ENCODE results near the gene MBD6.

The MBD6 gene

DNA sequence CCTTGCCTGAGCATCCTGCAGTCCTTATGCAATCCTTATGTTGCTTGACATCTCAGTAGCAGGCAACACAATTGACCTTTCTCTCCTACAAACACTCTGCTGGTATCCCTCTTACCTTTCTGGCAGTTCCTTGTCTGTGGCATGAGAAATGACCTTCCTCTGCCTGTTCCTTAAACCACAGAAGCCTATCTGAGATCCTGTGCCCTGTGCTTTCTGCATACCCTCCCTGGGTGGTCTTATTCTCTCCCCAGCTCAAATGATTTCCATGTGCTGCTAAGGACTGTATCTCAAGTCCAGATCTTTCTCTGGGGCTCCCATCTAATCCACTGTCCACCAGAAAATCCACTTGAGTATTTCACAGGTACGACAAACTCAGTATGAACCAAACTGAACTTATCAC, 41.0 kb upstream of the MBD6 start:
- DNase-seq (ENCODE audit: low spot score) = no peak
- TF ChIP-seq, protein P1, sequence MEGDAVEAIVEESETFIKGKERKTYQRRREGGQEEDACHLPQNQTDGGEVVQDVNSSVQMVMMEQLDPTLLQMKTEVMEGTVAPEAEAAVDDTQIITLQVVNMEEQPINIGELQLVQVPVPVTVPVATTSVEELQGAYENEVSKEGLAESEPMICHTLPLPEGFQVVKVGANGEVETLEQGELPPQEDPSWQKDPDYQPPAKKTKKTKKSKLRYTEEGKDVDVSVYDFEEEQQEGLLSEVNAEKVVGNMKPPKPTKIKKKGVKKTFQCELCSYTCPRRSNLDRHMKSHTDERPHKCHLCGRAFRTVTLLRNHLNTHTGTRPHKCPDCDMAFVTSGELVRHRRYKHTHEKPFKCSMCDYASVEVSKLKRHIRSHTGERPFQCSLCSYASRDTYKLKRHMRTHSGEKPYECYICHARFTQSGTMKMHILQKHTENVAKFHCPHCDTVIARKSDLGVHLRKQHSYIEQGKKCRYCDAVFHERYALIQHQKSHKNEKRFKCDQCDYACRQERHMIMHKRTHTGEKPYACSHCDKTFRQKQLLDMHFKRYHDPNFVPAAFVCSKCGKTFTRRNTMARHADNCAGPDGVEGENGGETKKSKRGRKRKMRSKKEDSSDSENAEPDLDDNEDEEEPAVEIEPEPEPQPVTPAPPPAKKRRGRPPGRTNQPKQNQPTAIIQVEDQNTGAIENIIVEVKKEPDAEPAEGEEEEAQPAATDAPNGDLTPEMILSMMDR (conservative IDR thresholded peaks at IDR 0.05; ENCODE audit: low read depth) = no peak
- ChIA-PET CTCF (interaction anchor here (0.6 kb wide), 1 partner anchor 151 kb away, joined by 3 read pairs; the partner anchor contains the start of gene B4GALNT1), POLR2A (ENCODE audit: low non-redundant PET) (no interaction called here)
- H3K27ac ChIP-seq = no peak overlapping the region

DNA sequence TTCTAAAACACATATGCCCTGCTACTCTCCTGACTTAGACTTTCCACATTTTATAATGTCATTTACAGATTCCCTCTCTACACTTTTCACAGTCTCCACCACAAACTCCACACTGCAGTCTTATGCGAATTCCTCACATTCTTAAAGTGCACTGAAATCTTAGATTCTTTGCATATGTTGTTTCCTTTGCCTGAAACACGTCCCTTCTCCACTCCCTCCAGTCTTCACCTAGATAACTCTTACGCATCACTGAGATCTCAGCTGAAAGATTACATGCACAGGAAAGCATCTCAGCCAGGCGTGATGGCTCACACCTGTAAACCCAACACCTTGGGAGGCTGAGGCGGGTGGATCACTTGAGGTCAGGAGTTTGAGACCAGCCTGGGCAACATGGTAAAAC, 39.2 kb upstream of the MBD6 start:
- H3K27ac ChIP-seq = no peak overlapping the region
- POLR2A ChIA-PET (ENCODE audit: low non-redundant PET) = no interaction called here
- CTCF ChIA-PET = no interaction called here
- DNase-seq (ENCODE audit: low spot score) = no peak
- TF ChIP-seq, protein P1 (conservative IDR thresholded peaks at IDR 0.05; ENCODE audit: low read depth) = no peak

DNA sequence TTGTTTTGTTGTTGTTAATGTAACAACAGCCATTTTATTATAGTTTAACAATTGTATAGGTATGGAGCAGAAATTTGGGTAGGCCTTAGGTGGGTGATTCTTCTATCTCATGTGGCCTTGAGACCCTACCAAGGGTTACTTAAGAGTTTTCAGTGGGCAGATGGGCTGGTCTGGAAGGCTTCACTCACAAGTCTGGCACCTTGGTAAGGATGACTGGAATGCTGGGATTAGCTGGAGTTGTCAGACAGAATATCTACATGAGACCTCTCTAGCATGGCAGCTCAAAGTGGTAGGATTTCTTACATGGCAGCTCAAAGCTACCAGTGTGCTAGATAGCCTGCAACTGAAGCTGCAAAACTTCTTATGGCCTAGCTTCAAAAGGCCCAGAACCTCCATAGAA, 36.9 kb upstream of the MBD6 start:
- POLR2A ChIA-PET (ENCODE audit: low non-redundant PET) = no interaction called here
- DNase-seq (ENCODE audit: low spot score) = no peak
- H3K27ac ChIP-seq = no peak overlapping the region
- CTCF ChIA-PET = no interaction called here
- TF ChIP-seq, protein P1 (conservative IDR thresholded peaks at IDR 0.05; ENCODE audit: low read depth) = no peak

DNA sequence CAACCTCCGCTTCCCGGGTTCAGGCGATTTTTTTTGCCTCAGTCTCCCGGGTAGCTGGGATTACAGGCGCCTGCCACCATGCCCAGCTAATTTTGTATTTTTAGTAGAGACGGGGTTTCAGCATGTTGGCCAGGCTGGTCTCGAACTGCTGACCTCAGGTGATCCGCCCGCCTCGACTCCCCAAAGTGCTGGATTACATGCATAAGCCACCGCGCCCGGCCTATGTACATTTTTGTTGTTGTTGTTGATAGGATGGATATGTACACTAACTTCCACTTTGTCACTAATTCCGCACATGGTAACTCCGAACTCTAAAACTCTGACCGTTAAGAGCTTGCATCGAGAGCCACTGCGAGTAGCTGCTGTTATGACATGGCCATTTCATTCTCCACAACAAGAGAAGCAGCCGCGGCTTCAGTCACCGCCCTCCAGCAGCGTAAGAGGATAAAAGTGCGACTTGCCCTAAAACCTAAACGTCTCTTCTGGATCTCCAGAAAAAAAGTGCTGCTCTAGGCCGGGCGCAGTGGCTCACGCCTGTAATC, 35.5 kb upstream of the MBD6 start:
- no peak for DNase-seq (ENCODE audit: low spot score)
- POLR2A ChIA-PET (ENCODE audit: low non-redundant PET) = no interaction called here
- H3K27ac ChIP-seq = peak overlapping the region; percentile 79

DNA sequence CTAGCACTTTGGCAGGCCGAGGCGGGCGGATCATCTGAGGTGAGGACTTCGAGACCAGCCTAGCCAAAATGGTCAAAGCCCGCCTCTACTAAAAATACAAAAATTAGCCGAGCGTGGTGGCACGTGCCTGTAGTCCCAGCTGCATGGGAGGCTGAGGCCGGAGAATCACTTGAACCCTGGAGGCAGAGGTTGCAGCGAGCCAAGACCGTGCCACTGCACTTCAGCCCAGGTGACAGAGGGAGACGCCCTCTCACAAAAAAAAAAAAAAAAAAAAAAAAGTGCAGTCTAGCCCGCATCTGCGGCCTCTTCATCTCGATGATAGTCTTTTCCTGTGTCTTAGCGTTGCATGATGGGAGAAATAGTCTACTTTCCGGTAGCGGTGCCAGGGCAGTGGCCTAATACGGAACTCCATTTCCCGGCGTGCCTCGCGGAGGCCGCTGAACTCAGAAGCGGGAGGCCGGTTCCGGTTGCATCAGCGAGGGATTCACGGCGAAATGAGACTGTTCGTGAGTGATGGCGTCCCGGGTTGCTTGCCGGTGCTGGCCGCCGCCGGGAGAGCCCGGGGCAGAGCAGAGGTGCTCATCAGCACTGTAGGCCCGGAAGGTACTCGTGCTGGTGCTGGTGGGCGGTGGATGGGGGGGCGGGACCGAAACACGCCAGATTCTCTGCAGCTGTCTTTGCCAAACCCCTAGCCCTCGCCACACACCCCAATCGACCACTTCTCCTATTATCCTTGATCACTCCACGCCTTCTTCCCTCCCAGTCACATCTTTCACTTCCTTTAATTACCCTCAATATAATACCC, 34.8 kb upstream of the MBD6 start, which contains the start of gene MARS1:
Gene MARS1, plus strand, starts transcription at position 472 of the 805 bp plus-strand sequence. Its CDS starts 23 bp downstream, at position 495.
- DNase-seq (ENCODE audit: low spot score) = peak; percentile 91
- peak within 1 kb of the TSS; percentile 79 for H3K27ac ChIP-seq
- TF ChIP-seq, protein P1 (conservative IDR thresholded peaks at IDR 0.05; ENCODE audit: low read depth) = peak; percentile 56
- POLR2A ChIA-PET (ENCODE audit: low non-redundant PET) = no interaction called here
- CTCF ChIA-PET = interaction anchor here (0.6 to 0.7 kb wide), 2 partner anchors 210 to 308 kb away, joined by 3 to 4 read pairs; no protein-coding TSS in a partner anchor

More for the DNA sequence above, 35.5 kb upstream of the MBD6 start:
- CTCF ChIA-PET = interaction anchor here (0.6 kb wide), 2 partner anchors 75 to 209 kb away, joined by 3 to 4 read pairs; no protein-coding TSS in a partner anchor
- TF ChIP-seq, protein P1 (conservative IDR thresholded peaks at IDR 0.05; ENCODE audit: low read depth) = no peak

DNA sequence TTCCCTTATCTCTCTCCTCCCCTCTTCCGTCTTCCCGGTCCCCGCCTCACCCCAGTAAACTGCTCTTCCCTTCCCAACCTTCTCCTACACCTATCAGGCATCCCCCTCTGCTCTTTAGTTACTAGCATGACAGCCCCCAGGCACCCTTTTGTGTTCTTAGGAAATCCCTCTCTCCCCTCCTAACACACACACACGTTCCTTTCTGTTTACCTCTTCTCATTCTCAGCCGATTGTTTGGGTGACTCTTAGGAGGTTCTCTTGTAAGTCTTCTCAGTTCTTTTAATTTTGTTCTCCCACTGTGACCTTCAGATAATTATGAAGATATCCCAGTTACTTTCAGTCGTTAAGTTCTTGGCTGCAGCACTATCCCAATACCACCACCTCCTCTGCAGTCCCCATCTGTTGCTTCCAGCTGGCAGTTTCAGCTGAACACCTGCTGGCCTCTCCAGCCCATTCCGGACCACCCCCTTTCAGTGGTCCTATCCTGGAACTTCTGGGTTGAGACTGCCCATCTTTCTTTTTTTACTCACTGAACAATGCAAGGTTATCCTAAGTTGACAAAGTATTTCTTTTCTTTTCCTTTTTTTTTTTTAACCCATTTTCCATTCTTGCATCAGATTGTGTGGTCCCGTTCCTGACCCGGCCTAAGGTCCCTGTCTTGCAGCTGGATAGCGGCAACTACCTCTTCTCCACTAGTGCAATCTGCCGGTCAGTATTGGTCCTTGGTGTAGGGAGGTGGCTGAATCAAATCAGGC, 34.0 kb upstream of the MBD6 start:
- ChIA-PET CTCF (interaction anchor here (0.7 kb wide), 1 partner anchor 309 kb away, joined by 4 read pairs; no protein-coding TSS in a partner anchor), POLR2A (ENCODE audit: low non-redundant PET) (no interaction called here)
- TF ChIP-seq, protein P1 (conservative IDR thresholded peaks at IDR 0.05; ENCODE audit: low read depth) = no peak
- no peak for DNase-seq (ENCODE audit: low spot score)
- H3K27ac ChIP-seq = peak overlapping the region; percentile 79
